Measurements from ENCODE around the gene LHX8.

GRCh38 chr1:75198163-75198562, 64.0 kb downstream of the LHX8 start:
- TF ChIP-seq SP1 (IDR thresholded peaks at IDR 0.05; ENCODE audit: low read depth, low read length) (no peak), HCFC1 (IDR thresholded peaks at IDR 0.05; ENCODE audit: low read length) (no peak), ETV6 (conservative IDR thresholded peaks at IDR 0.05 in 1 of 2, IDR thresholded peaks at IDR 0.05 in 1 of 2; ENCODE audit: borderline replicate concordance in 1 of 2, low read depth in 1 of 2) (no peak), MEF2A (IDR thresholded peaks at IDR 0.05; ENCODE audit: insufficient read depth, low read depth, low read length) (no peak), TCF12 (IDR thresholded peaks at IDR 0.05; ENCODE audit: low read depth, low read length) (no peak), SMC3 (IDR thresholded peaks at IDR 0.05; ENCODE audit: borderline replicate concordance, low read length) (no peak), CTCF (IDR thresholded peaks at IDR 0.05 in 2 of 3, conservative IDR thresholded peaks at IDR 0.05 in 1 of 3; ENCODE audit: control insufficient read depth in 2 of 3, extremely low read depth in 1 of 3, insufficient read depth in 1 of 3, low read depth in 3 of 3, low read length in 3 of 3) (no peak), BCL3 (IDR thresholded peaks at IDR 0.05; ENCODE audit: borderline replicate concordance, insufficient read depth, low read depth, low read length, poor library complexity, severe bottlenecking) (no peak), HDGF (IDR thresholded peaks at IDR 0.05) (no peak), YBX1 (IDR thresholded peaks at IDR 0.05) (no peak), RFX5 (IDR thresholded peaks at IDR 0.05; ENCODE audit: low read depth, low read length) (no peak), ATF2 (IDR thresholded peaks at IDR 0.05; ENCODE audit: low read length) (no peak), IKZF2 (IDR thresholded peaks at IDR 0.05) (no peak), KDM1A (IDR thresholded peaks at IDR 0.05; ENCODE audit: borderline replicate concordance) (no peak)
